PC-9 (cell line): ENCODE results near the gene ROBO1.

Experiments
- CTCF ChIP-seq: fragments of 200-600 bp; sonication (generic); conservative IDR thresholded peaks from 2 replicates; pipeline ENCODE4 v1.6.1; 2017; ENCODE audit warnings: mixed run types, antibody characterized with exemption, mild to moderate bottlenecking, moderate library complexity
- EZH2 ChIP-seq: fragments of 200-600 bp; sonication (generic); IDR thresholded peaks from 2 replicates; pipeline ENCODE4 v1.8.0; 2017; ENCODE audit warnings: antibody characterized with exemption, low read depth

DNA sequence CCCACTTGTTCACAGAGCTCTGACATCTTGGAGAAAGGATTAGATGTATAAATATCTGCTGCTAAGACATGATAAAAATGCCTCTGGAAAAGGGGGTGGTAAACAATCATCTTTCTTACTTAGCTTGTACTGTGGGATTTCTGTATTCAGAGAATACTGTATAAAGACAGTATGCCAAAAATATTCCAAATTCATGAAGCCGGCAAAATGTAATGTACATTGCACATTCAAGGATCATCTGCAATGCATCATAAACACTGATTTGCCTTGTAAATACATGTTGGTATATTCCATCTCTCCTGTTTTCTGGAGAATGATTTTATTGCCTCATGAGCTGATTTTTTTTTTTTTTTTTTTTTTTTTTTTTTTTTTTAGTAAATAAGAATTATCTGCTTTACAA is 355.3 kb downstream of the ROBO1 start:
- TF ChIP-seq EZH2 (no peak), CTCF (no peak)
